HG03108 (cell line): ENCODE results near the gene PPM1M.

Source experiments
- ATAC-seq: cut with Tn5 transposase; IDR thresholded peaks from one replicate; pipeline ENCODE4 v1.9.1; 2021; ENCODE audit warnings: moderate library complexity; ENCODE audit not compliant: unreplicated experiment

Gene PPM1M

DNA sequence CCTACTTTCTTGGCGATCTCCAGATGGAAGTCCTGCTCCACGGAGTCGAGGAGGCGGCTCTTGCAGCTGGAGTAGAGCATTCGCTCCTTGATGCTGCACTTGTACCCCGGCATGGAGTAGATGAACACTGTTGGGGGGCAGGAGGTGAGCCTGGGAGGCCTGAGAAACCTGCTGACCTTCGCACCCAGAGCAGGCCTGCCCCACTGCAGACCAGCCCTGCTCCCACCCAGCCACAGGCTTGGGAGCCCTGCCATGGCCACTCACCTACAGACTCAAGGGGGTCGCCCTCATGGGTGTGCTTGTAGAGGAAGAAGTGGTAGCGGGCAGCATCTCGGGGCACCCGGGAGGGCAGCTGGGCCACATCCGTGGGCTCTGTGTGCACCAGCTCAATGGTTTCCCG, 15.9 kb upstream of the PPM1M start:
- no peak for ATAC-seq

DNA sequence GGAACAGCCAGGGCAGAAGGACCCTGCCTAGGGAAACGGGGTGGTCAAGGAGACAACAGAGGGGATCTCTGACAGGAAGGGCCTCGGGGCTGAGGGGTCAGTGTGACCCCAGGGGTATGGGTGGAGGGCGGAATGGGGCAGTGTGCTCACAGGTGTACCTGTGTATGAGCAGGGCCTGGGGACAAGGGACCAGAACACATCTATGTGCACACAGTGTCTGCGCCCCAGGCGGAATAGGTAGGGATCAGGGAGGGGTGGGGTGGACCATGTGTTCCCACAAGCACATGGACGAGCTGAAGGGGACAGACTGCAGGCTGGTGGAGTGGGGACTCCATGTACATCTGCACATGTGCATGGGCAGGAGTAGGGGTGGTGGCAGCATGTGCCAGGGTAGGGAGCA, 15.1 kb upstream of the PPM1M start:
- no peak for ATAC-seq

DNA sequence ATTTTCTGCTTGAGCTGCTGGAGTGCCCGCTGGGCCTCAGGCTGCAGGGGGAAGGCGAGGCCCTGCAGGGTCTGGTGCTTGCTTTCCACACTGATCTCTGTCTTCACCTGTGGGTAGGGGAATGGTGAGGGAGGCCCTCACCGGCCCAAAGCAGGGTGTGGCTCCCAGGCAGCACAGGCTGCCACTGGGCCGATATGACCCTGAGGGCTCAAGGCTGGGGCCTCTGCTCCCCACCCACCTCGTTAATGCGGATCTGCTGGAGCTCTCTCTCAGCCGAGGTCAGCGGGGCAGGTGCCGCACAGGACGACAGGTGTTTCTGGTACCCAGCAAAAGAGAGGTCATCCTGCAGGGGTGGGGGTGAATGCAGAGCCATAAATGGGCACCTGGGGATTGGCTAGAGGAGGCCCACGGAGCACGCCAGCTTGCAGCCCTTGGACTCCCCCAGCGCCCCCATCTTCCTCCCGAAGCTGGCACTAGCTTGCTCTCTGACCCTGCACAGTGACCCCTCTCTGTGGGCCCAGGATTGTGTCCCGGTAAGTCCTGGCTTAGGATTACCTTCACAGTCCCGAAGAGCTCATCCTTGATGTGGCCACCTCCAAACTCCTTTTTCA, 14.6 kb upstream of the PPM1M start:
- ATAC-seq, result no peak

DNA sequence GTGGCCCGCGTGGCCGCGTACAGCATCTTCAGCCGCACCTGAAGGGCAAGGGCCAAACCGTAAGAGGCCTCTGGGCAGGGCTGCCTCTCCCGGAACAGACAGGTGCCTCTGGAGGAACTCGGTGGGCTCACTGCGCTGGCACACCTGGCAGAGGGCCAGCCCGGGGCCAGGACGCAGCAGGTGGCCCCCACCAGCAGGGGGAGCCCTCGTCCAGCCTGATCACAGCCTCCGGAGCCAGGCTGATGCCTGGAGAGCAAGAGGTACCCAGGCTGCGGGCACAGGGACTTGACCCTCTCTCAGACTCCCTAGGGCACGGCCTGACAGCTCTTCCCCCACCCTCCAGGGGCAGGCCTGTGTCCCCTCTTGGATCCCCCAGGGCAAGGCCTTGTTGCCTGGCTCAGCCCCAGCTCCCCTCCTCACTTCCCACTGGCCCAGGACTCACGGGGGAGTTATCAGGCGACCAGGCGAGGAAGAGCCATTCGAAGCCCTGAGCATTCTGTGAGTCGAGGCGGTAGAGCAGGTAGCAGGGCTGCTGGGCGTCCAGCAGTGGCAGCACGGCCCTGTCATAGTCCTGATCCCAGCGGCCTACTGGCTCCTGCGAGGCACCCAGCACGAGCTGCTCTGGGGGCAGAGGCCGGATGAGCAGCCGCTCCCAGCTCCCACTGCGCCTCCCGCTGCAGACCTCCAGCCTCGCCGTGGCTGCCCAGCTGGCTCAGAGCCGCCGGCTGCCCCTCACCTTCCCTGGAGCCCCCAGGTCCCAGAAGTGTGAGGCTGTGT, 13.9 kb upstream of the PPM1M start:
- ATAC-seq, result peak; percentile 40

DNA sequence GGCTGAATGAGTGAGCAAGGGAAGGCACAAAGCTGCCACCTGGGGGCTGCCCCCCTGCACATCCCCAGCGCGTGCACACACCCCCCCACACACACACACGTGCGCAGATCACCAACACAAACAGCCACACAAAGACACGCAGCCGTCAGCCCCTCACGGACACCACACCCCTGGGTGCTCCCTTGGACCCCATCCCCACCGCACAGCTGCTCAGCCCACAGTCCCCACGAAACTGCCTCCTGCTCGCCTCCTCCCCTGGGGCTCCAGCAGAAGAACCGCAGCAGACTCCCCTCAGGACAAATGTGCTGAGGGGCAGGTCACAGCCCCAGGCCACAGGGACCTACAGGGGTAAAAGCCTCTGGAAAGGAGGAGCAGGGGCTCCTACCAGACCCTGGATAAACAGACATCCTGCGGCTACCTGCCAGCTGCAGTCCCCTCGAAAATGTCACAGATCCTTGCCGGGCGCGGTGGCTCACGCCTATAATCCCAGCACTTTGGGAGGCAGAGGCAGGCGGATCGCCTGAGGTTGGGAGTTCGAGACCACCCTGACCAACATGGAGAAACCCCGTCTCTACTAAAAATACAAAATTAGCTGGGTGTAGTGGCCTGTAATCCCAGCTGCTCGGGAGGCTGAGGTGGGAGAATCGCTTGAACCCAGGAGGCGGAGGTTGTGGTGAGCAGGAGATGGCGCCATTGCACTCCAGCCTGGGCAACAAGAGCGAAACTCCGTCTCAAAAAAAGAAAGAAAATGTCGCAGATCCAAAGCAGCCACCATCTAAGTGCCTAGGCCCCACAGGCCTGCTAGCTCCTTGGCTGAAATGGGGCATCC, 13.1 kb upstream of the PPM1M start:
- no peak for ATAC-seq

DNA sequence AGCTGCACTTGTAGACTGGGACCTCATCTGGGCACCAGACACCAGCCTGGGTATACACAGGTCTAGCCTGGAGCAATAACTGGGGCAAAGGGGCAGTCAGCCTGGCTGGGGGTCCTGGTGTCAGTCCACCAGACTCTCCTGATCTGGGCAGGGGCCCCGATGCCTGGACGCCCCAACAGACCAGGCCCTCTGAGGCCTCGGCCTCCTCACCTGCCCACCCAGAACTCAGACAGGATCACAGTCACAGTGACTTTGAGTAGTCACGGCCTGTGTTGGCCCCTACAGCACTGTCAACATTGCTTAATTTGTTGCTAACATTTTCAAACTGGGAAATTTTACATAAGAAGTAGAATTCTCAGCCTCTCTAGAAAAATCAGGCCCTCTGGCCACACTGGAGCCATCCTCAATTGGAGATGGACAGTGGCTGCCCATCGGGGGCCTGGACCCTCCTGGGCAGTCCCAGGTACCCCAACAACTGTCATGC, 12.4 kb upstream of the PPM1M start:
- ATAC-seq, result no peak

DNA sequence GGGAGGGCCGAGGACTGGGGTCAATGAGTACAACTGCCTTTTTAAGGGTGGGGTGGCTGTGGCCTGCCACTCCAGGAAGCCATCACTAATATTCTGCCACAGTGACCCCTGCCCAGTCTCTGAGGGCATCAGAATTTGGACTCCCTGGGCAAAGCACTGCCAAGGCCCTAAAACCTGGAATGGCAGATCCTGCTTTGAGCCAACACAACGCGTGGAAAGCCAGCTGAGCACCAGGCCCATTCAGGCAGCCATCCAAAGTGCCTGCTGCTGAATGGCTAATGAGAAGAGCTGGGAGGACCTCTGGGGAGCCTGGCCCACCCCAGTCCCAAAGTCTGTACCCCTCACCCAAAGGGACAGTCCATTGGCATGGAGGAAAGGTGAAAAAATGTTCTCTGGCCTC, 11.6 kb upstream of the PPM1M start:
- ATAC-seq, result no peak

DNA sequence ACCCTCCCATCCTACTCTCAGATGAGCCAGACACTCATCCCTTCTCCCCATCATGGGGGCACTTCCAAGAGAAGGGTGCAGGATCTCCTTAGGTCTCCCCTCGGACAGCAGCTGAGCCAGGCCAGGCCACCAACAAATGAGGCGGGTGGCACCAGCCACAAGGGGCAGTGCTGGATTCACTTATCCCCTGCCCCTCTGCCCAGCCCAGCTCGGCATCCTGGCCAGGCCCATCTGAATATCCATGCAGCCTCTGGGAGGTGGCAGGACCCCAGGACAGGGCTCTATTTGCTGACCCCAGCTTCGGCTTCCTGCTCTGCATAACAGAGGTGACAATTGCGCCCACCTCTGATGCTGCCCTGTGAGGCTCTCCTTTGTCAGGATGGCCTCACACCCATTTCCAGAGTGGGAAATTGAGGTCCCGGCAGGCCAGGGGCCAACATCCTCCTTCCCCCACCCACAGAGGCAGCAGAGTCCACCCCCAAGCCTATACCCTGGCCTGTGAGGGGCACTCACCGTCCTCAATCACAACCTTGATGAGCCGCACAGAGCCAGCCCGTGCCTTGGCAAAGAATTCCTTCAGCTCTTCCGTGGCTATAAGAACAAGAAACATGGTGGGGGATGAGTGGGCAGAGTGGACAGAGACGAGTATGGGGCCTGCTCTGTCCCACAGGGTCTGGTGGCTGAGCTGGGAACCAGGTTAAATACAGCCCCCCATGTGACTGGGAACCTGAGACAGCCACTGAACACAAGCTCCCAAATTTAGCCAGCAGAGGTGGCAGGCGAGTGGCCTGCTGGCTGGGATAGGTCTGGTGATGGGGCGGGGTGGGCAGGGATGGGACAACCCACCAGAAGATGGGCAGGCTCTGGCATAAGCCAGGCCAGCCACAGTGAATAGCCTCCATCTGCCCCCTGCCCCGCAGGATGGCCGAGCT, 10.8 kb upstream of the PPM1M start:
- ATAC-seq, result no peak

DNA sequence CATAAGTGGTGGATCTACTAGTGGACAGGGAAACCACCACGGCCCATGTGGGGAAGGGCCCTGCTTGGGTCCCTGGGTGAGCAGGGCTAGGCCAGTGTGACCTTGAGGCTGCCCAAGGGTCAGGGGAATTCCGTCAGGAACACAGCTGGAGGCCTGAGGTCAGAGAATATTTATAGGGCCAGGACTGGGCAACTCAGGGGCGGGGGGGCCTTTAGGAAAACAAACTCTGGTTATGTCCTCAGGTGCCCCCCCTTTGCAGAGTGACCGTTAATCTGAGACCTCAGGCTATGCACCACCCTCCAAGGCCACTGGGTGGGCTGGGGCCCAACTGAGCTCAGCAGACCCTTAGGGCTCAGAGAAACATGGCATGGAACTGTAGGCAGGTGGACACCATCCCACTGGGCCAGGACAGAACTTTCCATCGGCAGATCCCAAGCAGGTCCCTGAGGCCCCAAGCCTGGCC, 9.1 kb upstream of the PPM1M start:
- no peak for ATAC-seq

DNA sequence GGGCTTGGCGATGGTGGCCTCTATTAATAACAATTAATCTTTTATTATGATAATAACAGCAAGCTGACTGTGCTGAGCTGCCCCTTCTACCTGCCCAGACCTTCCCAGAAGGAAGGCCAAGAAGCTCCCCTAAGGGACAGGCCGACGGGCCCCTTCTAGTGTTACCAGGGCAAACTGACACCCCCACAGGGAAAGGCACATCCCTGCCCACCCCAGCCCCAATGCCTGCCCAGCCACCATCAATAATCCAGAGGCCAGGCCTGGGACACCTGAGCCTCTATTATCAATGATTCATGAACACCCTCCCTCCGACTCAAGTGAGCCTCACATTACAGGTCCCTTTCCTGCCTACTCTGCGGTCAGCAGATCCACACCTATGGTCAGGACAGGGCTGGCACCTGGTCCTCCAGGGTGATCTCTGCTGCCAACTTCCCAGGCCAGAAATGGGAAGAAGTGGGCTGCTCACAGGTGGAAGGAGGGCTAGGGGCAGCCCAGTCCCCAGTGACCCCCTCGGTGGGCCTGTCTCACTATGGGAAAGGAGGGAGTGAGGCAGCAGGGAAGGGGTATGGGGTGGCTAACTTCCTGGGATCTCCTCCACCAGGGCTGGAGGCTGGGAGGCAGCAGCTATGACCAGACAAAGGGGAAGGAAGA, 8.4 kb upstream of the PPM1M start:
- ATAC-seq, result no peak

DNA sequence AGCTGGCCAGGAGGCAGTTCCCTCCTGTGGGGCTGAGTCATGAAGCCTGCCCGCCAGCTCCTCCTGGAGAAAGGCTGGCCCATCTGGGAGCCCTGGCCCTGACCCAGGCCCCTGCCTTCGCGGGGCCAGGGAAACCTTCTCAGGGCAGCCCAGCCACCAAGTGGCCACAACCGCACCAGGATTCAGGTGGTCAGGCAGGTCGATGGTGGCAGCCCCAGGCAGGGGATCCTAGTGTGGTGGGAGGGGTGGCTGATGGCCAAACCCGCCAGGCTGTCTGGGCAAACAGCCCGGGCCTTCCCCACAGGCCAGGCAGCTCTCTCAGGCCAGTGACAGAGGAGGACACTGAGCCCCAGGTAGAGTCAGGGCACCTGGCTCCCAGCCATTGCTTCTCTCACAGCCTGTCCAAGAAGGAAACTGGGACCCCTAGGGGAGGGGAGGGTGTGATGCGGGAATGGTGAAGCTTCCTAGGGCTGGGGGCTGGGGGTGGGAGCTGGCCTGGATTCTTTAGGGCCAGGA, 7.8 kb upstream of the PPM1M start:
- no peak for ATAC-seq

DNA sequence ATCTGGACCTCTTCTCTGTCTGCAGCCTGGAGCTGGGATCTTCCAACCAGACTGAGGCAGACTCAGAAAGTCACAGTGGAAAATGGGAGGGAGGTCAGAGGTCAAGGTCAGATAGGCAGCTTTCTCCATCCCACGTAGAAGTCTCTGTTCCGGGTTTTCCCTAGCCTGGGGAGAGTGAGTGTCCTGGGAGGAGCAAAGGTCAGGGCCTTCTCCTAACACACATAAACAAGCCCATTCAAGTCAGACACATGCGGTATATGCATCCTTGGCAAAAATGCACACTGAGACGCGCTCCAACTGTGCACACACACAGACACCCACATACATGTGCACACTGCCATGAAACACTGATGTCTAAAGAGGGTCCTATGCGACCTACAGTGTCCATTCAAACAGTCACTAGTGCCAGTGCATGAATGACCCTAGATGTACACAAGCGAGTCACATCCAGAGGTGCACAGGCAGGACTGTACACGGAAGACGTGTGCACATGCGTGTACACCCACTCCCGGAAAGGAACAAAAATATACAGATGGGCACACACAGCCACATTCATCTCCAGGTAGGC, 7.3 kb upstream of the PPM1M start:
- no peak for ATAC-seq

DNA sequence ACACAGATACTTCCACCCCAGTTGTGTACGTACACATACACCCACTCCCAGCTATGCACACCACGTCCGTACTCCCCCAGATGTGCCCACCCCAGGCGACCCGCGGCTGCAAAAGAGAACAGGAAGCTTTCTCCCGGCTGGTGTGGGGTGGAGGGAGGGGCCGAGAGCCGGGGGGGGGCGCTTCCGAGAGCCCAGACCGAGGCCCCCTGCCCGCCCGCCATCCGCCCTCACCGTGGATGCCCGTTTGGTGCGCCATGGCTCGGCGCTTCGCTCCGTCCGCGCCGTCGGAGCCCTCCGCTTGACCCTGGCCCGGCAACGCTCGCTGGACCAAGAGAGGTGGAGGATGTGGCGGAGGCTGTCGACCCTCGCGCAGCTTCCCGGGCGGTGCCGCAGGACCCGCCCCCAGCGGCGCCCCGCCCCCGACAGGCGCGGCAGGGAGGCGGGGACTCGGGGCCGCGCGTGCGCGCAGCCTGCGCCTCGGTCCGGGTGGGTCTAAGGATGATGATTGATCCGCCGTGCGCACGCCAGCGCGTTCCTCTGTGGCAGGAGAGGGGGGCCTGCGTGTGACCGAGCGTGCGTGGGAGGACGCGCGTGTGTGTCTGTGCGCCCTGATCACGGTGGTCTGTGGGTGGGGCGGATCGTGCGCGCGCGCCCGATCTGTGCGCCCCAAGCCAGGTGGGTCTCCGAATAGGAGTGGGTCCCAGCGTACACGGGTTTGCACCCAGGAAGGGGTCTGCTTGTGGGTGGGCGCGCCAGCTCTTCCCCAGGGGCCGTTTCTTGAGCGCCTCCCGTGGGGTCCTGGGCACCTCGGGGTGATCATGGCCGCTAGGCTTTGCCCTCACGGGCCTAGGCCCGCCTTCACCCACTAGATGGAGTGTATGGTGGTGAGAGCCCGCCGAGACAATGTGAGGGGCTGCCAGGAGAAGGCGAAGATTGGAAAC, 6.5 kb upstream of the PPM1M start, which contains the start of gene TWF2:
TSS of gene TWF2 (minus strand) at position 398 of the 941 bp plus-strand sequence. CDS start at position 256, 142 bp downstream.
- ATAC-seq, result peak; percentile 73

DNA sequence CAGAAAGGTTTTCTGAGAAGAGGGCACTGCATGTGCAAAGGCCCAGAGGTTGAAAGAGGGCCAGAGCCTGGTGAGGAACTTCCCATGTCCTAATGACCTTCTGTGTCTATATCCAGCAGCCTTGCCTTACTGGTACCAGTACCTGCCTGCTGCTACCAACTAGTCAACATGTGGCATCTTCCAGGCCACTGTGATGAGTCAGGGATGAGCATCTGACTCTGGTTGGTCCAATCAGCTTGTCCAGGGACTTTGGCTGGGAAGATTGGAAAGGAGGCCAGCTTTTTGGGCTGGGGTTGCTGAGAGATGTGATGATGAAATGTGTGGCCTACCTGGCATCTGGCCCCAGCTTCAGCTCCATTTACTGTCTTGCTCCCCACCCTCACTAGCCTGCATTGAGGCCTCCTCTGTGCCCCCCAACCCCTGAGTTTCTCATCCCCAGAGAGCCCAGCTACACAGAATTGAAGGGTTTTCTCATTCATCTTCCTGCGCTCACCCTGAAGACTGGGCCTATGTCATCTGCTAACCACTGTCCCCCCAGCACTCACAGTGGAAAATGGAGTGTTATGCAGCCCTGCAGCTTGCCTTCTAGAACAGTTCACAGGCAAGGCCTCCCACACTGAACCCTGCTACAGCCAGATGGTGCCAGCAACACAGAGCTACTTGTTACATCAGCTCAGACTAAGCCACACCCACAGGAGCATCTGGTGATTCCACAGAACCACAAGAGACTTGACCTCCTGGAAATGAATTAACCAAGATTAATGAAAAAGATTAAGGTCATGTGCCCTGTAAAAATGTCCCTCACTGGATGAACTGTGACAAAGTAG, 5.3 kb upstream of the PPM1M start:
- no peak for ATAC-seq

DNA sequence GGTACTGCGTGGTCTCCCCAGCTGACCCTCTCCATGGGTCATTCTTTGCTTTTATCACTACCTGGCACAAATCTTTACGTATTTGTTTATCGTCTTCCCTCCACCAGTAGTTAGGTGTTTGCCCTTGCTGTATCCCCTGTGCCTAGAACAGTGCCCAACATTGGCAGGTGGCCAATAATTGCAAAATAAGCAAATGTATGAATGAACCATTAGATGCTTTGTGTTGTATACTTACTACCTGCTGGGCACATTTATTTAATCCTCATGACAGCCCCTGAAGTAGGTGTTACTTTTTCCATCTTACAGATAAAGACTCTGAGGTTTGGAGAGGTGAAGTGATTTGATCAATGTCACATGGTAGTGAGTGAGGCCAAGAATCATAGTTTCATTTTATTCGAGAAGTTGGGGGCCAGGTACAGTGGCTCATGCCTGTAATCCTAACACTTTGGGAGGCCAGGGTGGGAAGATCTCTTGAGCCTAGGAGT, 4.6 kb upstream of the PPM1M start:
- ATAC-seq, result no peak

DNA sequence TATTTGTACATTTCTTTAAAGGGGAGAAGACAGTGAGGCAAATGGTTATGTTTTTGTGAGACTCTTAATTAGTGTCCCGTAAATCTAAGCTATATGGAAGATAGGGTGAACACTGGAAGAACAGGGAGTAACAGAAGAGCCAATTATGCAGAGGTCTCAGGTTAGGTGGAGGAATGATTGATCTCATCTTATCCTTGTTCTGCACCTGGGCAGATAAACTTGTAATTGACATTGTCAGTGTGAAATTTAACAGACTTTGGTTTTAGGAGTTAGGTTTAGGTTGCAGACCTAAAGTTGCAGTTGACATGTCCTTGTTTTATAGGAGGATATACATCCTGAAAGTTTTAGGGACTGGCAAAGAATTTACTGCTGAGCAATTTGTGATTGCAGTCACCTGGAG, 3.5 kb upstream of the PPM1M start:
- no peak for ATAC-seq
